Measurements from ENCODE around the gene NMNAT3. TPM values are rescaled to one million over a fixed set of nuclear protein-coding genes. Genes with fewer than 3 reads are reported as not detected.

The NMNAT3 gene
- total RNA-seq, 2 donors from 2014 or later = 4.3 to 4.9 TPM

DNA sequence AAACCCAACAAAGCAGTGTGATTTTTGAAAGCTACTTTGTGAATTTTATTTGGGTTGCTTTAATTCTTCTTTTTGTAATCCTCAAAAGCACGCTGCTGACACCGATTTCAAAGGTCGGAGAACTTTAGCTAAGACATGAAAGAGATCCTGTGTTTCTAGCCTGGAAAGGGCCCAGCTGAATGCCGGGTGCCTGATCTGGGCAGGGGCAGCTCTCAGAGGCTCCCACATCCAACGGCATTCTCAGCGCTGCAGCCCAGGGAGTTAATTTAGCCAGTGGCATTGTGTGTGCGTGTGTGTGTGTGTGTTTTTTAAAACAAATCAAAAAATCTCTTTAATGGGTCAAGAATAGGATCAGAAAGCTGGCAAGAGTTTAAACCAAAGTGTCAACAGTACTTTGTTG, 144.8 kb downstream of the NMNAT3 start:
- no peak for DNase-seq (ENCODE audit: low spot score)
- intact Hi-C loops (cut with DNase I) = no loop called here

DNA sequence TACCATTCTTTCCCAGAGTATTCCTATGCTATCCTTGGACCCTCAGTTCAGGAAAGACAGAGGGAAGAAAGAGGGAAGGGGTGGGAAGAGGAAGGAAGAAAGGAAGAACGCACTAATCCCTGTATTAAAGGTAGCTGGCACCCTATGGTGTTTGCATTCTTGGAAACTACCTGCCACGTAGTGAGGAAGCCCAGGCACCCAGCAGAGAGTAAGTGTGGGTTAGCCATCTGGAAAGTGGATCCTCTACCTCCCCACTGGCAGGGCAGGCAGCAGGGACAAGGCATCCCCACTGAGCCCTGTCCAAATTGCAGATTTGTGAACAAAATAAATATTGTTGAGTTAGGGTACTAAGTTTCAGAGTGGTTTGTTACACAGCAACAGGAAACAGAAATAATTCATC, 147.1 kb downstream of the NMNAT3 start:
- no peak for DNase-seq (ENCODE audit: low spot score)
- intact Hi-C loops (cut with DNase I) = no loop called here

DNA sequence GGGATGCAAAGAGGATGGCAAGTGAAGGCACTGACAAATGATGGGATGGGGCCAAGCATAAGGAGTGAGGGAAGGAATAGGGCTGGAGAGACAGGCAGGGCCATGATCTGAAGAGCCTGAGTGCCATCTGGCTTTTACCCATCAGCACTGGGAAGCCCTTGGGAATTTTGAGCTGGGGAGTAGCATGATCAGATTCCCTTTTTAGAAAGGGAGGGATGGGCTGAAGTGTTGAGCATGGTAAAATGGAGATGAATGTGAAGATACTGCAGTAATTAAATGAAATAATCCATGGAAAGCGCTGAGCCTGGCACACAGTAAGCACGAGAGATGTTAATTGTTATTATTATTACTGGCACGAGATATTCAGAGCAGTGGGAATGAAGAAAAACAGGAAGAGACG, 148.1 kb downstream of the NMNAT3 start:
- DNase-seq (ENCODE audit: low spot score) = no peak
- intact Hi-C loops (cut with DNase I) = no loop called here

DNA sequence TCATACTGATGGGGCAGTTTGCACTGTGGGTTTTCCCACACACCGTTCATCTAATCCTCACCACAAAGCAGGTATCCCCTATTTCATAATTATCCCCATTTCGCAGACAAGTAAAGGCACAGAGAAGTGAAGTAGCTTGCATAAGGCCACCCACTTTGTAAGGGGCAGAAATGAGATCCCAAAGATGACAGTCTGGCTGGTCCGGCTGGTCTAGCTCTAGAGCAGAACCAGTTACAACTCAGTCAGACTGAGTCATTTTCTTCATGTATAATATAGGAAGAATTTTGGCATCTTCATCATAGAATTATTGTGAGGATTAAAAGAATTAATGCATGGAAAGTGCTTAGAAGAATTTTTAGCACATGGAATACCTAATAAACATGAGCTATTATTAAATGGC, 148.8 kb downstream of the NMNAT3 start:
- no peak for DNase-seq (ENCODE audit: low spot score)
- intact Hi-C loops (cut with DNase I) = no loop called here

DNA sequence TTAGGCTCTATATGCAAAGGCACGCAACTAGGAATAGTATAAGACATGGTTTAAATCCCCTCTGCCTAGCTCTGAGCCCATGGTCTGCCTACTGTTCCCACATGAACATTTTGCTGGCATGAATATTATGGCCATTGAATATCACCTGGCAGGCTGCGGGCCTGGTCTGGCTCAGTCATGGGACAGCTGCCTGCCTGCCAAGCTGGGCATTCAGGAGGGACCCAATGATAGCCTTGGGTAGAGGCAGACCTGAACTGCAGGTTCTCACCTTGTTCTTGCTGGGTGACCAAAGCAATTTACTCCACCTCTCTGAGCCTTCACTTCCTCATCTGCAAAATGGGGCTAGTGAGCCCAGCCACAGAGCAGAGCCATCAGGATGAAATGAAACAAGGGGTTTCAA, 149.5 kb downstream of the NMNAT3 start:
- intact Hi-C loops (cut with DNase I) = no loop called here
- DNase-seq (ENCODE audit: low spot score) = no peak

DNA sequence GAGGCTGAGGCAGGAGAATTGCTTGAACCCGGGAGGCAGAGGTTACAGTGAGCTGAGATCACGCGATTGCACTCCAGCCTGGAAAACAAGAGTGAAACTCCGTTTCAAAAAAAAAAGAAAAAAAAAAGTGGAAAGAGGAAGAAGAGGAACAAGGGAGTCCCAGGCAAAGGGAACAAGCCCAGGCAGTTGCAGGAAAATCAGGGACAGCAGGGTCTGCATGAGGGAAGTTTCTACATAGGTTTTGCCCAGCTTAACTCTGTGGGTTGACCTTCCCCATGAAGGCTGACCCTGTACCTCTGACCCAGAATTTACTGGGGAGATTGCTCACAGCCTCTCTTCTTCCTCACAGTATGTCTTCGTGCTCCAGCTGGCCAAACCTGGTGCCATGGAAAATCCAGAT, 150.5 kb downstream of the NMNAT3 start:
- no peak for DNase-seq (ENCODE audit: low spot score)
- intact Hi-C loops (cut with DNase I) = no loop called here

DNA sequence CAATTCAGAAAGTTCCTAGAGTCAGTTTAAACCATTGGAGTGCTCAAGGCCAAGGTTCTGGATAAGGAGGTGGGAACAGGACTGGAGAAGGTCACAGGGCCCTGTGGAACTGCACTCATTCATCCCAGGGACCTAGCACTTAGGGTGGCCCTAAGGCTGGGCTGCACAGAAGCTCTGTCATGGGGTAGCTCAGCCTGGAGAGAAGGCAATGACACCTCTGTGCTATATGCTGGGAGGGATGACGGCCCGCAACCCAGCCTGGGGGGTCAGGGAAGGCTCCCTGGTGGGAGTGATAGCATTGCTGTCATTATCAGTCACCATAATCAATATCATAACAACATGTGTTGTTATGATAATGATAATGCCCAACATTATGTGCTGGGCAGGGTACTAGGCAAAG, 151.6 kb downstream of the NMNAT3 start:
- intact Hi-C loops (cut with DNase I) = no loop called here
- no peak for DNase-seq (ENCODE audit: low spot score)

DNA sequence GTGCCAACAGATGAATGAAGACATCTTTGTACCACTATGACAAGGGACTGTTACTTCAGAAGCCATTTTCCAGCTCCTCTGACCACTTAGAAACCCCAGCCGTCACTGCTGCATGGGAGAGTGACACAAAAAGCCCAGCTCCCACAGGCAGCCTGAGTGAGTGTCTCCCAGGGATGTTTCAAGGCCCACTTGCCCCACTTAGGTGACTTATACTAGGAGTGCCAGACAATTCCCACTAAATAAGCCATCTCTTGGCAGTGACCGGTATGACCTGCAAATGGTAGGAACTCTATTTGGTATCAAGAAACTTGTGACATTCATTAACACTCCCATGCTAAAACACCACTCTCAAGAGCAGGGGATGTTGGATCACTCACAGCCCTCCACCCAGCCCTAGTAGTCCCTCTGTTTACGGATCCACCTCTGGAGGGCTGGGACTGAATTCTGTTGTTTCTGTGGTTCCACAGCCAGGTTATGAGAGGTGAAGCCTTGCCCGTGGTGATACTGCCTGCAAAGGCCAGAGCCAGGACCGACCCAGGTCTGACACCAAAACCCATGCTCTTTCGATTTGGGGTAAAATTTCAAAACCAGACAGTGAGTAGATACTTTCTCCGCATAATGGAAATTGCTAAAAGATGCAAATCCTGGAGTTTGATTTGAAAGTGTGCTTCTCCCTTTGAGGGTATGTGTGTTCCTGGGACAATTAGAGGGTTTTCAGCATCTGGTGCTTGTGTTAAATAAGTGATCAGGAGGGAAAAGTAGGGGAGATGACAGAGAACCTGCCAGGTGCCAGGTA, 152.7 kb downstream of the NMNAT3 start:
- intact Hi-C loops (cut with DNase I) = no loop called here
- no peak for DNase-seq (ENCODE audit: low spot score)

DNA sequence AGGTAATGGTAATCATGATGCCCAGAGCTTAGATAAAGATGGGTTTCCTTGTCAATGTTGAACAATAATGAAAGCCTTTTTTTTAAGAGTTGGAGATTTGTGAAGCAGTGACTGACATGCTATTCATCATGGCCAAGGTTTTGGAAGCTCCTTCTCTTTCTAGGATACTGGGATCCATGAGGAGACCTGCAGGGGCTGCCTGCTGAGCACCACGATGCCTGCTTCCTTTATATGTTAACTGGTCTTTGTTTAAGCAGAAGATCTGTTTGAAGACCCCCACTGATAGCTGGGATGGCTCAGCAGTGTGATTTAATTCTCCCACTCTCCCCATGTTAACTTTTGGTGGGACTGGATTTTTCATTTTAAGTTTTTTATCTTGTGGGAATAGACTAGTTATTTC, 154.1 kb downstream of the NMNAT3 start:
- intact Hi-C loops (cut with DNase I) = no loop called here
- DNase-seq (ENCODE audit: low spot score) = no peak

DNA sequence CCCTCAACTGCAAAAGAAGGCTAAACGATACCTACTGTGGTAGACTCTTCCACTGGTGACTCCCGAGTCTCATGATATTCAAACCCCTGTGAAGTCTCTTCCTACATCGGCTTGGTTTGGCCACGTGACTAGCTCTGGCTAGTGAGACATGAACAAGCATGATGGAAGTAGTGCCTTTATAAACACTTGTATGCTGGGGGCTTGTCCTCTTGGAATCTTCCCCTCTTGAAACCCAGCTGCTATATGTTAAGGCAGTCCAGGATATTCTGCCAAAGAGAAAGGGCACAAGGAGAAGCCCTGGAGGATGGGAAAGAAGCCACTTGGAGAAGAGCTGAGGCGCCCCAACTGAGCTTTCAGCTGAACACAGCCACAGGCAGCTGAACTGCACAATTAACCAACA, 154.6 kb downstream of the NMNAT3 start:
- intact Hi-C loops (cut with DNase I) = no loop called here
- no peak for DNase-seq (ENCODE audit: low spot score)

DNA sequence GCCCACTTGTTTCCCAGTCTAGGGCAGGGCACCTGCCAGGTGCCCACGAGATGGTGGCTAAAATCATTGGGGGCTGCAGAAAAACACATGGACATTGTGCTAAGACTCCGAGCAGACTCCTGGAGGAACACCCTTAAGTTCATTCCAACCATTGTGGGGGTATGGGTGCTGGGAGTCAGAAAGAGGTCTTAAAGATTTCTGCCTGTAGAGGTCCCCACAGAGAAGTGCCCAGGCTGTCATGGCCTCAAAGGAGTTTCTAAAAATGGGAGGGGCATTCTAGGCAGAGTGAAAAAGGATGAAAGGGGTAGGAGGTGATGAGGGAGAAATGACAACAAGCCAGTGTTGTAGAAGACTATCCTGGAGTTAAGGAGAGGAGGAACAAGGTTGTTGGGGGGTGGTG, 155.4 kb downstream of the NMNAT3 start:
- intact Hi-C loops (cut with DNase I) = no loop called here
- no peak for DNase-seq (ENCODE audit: low spot score)

DNA sequence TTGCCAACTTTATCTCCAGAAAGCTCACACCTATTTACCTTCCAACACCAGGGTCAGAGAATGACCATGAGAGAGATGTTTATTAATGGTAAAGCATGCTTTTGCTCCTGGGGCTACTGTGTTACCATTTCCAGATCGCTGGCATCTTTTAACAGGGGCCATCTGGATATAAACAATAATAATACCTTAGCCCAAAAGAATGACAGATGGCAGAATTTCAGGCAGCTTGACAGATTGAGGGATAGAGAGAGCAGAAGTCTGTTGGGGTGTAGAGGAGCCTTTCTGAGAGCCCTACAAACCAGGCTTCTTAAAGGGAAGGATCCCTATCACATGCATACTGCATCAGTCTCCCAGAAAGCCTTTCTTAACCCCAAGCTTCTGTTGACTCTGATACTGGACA, 156.0 kb downstream of the NMNAT3 start:
- DNase-seq (ENCODE audit: low spot score) = no peak
- intact Hi-C loops (cut with DNase I) = no loop called here

DNA sequence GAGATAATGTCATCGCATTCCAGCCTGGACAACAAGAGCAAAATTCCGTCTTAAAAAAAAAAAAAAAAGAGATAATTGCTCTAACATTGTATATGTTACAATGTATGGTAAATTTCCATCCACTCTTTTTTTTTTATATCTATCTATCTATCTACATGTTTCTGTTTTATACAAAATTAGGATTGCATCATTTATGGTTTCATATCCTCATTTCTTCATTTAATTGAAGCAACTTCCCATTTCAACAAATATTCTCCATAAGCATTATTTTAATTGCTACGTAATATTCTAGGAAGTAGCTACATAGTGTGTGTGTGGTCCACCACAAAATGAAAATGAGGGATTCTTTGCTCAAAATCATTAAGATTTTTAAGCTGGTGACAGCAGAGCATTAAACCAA, 156.6 kb downstream of the NMNAT3 start:
- intact Hi-C loops (cut with DNase I) = no loop called here
- DNase-seq (ENCODE audit: low spot score) = no peak

DNA sequence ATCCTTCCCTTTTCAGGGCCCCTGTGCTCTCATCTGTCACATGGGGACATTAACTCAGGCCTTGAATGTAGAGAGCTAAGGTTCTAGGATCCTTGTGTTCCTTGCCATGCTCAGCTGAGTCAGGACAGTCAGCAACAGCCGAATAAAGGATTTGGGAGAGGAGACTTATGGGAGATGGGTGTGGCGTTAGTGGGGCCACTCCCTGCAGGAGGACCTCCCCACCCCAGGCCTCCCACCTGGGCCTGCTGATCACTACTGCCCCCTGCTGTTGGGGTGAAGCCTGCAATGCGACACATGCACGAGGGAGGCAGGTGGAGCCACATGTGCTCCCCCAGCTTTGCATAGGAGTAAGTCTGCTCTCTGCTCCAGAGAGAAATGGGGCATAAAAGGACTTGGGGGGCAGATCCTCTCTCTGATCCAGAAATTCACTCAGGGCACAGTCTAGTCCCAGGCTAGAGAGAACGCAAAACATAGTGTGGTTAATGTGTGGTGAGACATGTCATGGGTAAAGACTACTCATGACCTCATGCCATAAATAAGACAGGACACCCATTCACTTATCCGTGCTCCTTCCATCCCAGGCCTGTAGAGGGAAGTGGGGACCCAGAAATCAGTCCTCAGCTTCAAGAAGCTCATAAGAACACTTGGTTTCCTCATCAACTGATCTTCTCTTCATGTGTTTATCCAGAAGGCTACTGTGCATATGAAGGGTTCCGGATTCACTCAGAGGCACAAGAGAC, 157.6 kb downstream of the NMNAT3 start:
- intact Hi-C loops (cut with DNase I) = no loop called here
- DNase-seq (ENCODE audit: low spot score) = no peak

DNA sequence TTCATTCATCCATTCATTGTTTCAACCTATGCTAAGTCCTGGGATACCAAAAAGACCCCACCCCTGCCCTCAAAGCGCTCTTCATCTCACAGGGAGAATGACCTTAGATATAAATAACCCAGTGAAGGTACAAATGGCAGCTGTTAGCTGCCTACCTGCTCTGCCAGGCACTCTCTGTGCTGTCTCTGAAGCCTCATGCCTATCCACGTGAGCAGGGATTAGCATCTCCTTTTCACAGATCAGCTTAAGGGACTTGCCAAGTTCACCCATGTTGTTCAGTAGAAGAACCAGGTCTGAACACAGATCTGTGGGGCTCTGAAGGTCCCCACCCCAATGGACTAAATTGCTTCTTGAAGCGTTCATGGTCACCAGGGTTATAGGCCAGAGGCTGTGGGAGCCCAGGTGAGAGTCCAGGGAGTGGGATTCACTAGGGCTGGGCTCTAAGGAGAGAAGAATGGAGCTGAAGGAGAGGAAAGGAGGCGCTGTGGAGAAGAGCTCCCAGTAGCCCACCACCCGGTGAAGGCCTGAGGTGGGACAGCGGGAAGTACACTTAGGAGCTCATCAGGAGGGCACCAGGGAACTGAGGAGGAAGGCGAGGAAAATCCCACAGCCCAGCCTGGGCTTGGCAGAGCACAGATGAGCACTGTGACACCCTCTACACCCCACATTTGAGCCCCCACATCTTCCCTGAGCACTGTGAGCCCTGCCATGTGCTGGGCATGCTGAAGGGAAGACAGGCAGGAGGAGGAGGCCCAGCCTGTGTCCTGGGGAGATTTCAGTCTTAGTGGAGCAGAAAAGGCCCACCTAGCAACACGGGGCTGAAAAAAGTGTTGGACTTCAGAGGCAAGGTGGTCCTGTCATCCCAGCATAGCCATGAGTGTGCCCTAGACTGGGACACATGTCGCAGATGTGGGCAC, 158.6 kb downstream of the NMNAT3 start:
- intact Hi-C loops (cut with DNase I) = no loop called here
- no peak for DNase-seq (ENCODE audit: low spot score)

DNA sequence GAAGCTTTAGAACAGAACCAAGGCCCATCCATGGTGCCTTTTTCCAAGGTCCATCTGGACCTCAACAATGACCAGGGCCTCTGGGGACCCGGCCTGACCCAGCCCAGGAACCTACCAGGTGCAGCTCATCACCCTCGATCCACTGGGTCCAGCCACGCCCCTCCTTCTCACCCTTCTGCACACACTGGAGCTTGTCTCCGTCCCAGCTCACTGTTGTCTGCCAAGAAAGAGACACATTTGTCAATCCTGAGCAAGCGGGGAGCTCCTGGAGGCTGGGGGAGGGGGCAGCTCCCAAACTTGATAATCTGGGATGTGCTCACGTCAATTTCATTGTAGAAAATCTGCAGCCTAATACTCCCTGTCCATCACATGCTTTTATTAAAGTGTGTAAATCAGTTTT, 159.5 kb downstream of the NMNAT3 start:
- intact Hi-C loops (cut with DNase I) = no loop called here
- DNase-seq (ENCODE audit: low spot score) = no peak

DNA sequence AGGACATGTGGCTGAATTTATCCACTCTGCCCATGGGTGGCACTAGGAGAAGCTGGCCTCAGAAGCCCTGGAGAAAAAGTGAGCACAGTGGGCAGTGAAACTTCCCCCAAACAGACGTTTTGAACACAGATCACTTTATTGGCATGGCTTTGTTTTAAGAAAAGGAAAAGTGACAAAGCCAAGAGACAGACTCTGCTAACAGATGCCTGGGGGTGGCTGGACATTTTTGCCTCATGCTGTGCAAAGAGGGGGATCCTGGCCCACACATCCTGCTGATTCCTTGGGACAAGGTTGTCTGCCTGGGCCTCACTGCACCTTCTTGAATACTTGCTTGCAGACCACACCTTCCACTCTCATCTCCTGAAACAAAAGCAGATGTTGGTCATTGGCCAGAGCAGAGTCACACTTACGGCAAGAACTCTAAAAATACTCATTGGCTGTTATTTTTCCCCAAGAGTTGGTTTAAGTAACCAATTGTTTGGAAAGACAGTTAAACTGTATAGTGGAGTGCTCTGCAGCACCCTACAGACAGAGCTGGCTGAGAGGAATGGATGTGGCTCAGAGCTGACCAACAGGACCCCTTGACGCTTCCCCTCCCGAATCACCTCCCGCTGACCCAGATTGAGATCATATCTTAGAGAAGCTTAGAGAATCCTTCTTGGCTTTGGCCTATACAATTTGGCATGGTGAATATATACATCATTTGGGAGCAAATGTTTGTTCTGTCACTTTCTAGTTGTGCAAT, 160.3 kb downstream of the NMNAT3 start:
- no peak for DNase-seq (ENCODE audit: low spot score)
- intact Hi-C loops (cut with DNase I) = no loop called here

DNA sequence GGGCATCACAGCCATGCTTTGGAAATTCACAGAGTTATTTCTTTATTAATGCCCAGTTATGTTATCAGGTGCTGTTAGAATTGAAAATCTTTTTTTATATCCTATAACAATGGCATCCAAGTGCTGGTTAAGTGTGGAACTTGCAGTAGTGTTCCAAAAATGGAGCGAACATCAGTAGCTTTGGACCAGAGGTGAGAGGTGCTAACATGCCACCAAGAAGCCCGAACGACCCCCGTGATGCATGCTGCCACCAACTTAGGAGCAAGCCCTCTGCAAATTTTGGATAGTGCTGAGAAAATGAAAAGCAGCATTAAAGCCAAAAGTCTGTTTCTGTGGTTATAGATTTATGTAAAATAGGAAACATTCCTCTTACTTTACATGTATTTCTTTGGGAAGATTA, 163.0 kb downstream of the NMNAT3 start:
- intact Hi-C loops (cut with DNase I) = no loop called here
- no peak for DNase-seq (ENCODE audit: low spot score)
